PC-9 (cell line): ENCODE measurements around the gene C9orf85.

Experiments
- CTCF ChIP-seq: fragments of 200-600 bp; sonication (generic); conservative IDR thresholded peaks from 2 replicates; pipeline ENCODE4 v1.6.1; 2017; ENCODE audit warnings: mixed run types, antibody characterized with exemption, mild to moderate bottlenecking, moderate library complexity
- EZH2 ChIP-seq: fragments of 200-600 bp; sonication (generic); IDR thresholded peaks from 2 replicates; pipeline ENCODE4 v1.8.0; 2017; ENCODE audit warnings: antibody characterized with exemption, low read depth

GRCh38 chr9:71985297-71985911, 74.0 kb downstream of the C9orf85 start:
- TF ChIP-seq CTCF = no peak; the same call in 1 of the 2 replicates
- no peak for TF ChIP-seq EZH2
